HG02571 (cell line): ENCODE results near the gene ATXN7L2.
"Not testable (repeated sequence)": the region's sequence is repeated elsewhere in the genome, so short reads cannot be mapped to it uniquely, and the experiment has no call there.

Experiments
- ATAC-seq: cut with Tn5 transposase; IDR thresholded peaks from one replicate; pipeline ENCODE4 v1.9.1; 2021; ENCODE audit warnings: mild to moderate bottlenecking, moderate library complexity; ENCODE audit not compliant: unreplicated experiment

ATXN7L2 gene

GRCh38 chr1:109483672-109484518 lies at the start of gene ATXN7L2:
ATXN7L2 (plus strand) TSS chr1:109483905; CDS start chr1:109483954, 49 bp downstream.
- ATAC-seq: peak; percentile 84

- ATAC-seq: no peak
These were observed 49.2 kb upstream of the ATXN7L2 start for GRCh38 chr1:109434484-109434883.

GRCh38 chr1:109438798-109439297 lies 44.9 kb upstream of the ATXN7L2 start:
- ATAC-seq: no peak

DNA sequence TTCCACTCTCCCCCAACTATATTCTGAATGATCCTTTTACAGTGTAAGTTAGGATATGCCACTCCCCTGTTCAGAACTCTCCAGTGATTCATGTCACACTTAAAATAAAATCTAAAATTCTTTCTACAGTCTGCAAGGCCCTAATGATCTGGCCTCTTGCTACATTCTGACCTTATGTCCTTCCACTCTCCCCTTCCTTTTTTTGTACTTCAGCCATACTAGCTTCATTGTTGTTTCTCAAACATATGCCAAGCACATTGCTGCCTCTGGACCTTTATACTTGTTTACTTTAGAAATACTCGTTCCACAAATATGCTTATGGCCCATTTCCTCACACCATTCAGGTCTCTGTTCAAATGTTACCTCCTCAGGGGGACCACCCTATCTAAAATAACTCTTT lies 42.6 kb upstream of the ATXN7L2 start:
- ATAC-seq: no peak

DNA sequence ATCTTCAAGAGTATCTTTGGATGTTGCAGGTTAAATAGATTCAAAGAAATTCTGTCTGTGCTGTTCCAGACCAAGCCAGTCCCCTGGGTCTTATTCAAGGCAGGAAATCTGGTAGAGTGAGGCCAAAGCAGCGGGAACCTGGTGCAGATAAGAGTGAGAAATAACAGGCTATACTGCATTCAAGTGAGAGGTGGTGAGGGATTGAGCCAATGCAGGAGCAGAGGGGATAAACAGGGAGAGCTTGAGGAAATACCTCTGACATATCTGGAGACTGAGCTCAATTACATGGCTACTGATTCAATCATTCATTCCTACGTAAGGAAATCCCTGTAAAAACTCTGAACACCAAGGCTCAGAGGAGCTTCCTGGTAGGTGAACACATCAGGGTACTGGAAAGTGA lies 40.2 kb upstream of the ATXN7L2 start:
- no peak for ATAC-seq

DNA sequence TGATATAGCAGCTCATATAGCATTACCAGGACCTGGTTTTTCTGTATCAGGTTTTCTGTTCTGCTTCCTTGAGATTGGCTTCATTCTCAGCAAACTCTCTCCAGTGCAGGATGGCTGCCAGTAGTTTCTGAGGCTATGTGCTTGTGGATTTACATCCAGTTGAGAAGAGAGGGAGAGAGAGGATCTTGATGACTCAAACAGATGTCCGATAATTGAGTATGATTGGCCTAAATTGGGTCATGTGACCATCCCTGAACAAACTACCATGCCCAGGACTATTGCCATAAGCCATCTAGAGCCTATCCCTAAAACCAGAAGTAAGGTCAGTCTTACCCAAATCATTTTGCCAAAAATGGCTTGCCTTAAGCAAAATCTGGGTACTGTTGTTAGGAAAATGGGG lies 39.4 kb upstream of the ATXN7L2 start:
- no peak for ATAC-seq

- not testable (repeated sequence) for ATAC-seq
These were observed 37.6 kb upstream of the ATXN7L2 start for GRCh38 chr1:109445949-109446695.

- ATAC-seq: no peak
These were observed 36.2 kb upstream of the ATXN7L2 start for GRCh38 chr1:109447524-109447923.

DNA sequence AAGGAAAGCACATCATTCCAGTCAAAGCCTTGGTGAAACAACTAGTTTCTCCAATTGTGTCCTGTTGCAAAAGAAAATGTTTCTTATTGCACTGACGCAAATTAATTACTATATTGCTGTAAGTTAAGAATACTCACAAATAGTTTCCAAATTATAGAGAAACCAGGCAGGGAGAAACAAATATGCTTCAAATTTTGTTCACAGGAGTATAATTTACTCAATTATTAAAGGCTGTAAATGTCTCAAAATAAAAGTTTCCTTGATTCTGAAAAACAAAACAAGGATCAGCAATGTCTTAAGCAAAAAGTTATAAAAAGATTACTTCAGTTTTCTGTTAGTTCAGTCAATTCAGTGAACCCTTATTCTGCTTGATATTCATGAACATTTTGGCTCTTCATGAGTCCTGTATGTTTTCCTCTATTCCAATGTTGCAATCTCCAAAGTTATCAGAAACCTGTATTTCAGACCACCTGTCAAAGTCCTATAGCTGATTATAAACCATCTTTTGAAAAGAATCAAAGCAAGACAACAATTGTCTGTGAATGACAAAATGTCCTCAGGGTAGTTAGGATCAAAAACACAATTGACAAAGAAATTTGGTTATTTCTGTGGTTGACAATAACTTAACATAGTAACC lies 29.1 kb upstream of the ATXN7L2 start:
- no peak for ATAC-seq

GRCh38 chr1:109457819-109458218 lies 25.9 kb upstream of the ATXN7L2 start:
- ATAC-seq: no peak

GRCh38 chr1:109466125-109466451 lies 17.6 kb upstream of the ATXN7L2 start:
- ATAC-seq: no peak

GRCh38 chr1:109466452-109467300 lies 17.0 kb upstream of the ATXN7L2 start, which contains the start of gene SYPL2:
SYPL2 (plus strand) TSS chr1:109466546; CDS start chr1:109466844, 298 bp downstream.
- no peak for ATAC-seq

GRCh38 chr1:109467301-109467777 lies 16.4 kb upstream of the ATXN7L2 start:
- no peak for ATAC-seq

DNA sequence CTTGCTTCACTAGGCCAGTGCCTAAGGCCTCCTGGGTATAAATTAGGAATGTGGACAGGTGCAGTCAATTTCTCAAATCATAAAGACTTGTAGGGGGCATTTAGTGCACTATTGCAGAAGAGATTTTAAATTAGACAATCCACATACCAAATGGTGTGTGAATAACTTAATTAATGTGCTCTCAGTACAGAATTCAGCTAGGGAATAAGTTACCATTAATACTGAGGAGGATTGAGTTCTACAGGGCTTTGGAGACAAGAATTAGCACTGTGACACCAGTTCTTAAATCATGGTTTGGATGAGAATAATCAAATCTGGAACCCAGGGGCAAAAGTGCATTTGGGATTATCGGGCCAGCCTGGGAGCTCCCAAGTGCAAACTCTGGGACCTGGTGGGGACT lies 15.6 kb upstream of the ATXN7L2 start:
- no peak for ATAC-seq

DNA sequence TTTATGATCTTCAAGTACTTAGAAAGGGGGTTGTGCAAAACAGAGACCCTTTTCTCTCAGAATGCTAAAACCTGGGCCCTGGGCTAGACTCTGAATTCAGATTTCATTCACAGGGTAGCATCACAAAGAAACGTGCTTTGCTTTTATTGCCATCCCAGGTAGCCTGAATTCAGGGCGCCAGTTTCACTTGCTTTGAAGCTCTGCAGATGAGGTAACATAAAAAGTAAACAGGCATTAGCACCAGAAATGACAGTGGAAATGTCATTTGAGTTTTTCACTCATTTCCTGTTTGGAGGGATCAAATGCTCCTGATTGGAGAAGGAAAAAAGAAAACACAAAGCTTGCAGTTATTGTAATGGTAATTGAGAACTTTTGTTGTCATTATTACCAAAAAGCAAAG lies 14.8 kb upstream of the ATXN7L2 start:
- ATAC-seq: no peak

DNA sequence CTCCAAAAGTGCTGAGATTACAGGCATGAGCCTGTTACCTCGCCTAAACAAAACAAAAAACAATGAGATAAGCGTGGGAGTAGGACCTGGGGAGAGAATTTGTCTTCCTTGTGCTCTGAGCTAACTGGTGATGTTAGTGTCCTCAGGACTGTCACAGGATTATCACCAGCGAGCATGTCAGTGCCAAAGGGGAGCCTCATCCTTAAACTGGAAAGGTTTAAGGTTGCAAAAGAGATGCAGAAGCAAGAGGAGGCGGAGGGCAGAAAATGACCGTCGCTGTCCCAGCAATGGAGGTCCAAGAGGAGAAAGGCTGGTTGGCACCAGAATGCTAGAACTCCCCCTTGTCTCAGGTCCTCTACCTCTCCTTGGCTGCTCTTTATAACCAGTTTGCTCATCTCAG lies 13.5 kb upstream of the ATXN7L2 start:
- ATAC-seq: no peak

DNA sequence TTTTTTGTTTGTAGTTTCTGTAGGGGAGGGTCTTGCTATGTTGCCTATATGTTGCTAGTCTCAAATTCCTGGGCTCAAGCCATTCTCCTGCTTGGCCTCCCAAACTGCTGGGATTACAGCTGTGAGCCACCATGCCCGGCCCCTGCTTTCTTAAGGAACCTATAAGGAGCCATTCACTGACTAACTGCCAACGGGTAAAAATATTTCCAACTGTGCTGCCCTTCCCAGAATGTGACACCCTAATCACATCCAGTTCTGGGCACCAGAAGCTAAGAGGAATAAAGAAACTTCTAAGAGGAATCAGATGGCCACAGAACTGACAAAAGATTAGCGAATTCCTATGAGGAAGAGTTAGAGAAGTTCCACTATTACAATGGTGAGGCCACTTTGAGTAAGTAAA lies 10.9 kb upstream of the ATXN7L2 start:
- ATAC-seq: no peak

DNA sequence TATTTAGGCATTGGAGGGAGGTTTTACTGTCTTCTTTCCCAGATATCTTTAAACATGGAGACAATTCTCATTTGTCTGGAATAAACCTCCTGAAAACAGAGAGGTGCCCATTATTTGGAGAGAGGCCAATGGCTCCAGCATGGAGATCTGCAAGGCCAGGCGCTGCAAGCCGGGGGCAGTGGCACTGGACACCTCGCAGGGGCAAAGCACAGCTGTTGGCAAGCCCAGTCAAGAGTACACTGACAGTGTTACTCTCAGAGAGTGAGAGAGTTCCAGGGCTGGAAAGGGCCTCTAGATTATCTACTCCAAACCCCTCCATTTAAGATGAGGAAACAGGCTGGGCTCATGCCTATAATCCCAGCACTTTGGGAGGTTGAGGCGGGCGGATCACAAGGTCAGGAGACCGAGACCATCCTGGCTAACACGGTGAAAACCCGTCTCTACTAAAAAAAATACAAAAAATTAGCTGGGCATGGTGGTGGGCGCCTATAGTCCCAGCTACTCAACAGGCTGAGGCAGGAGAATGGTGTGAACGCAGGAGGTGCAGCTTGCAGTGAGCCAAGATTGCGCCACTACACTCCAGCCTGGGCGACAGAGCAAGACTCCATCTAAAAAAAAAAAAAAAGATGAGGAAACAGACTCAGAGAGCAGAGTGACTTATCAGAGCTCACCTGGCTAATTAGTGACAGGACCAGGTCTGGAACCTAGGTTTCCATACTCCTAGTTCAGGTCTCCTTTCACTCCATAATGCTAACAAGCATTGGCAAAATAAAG lies 10.2 kb upstream of the ATXN7L2 start:
- not testable (repeated sequence) for ATAC-seq

- no peak for ATAC-seq
These were observed 9.0 kb upstream of the ATXN7L2 start for GRCh38 chr1:109474697-109475096.

DNA sequence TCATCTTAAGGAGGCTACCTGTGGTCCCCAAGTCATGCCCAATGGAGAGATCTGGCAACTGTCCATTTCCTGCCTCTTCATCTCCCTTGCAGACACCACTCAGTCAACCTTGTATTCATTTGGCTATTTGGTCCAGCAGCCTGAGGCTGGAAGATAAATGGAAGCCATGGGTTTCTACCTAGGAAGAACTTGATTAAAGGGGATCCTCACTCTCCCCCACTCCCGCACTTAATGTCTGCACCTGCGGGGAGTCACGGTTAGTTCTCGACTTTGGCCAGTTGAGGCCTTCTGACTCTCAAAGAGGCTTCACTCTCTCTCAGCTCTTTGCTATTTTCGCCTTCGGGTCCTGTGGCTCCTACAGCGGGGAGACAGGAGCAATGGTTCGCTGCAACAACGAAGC lies 8.4 kb upstream of the ATXN7L2 start:
- no peak for ATAC-seq
